ACC112 (cell line): ENCODE measurements around the gene SMOC1.

ENCODE experiments used
- H2AFZ ChIP-seq: fragments of 200-600 bp; sonication (generic); one replicate; pipeline ENCODE4 v1.6.0; 2017; ENCODE audit warnings: antibody characterized with exemption, low read length; ENCODE audit not compliant: unreplicated experiment
- H3K27ac ChIP-seq: fragments of 200-600 bp; sonication (generic); 2 replicates; pipeline ENCODE4 v1.5.1; 2014; ENCODE audit warnings: low read depth, mild to moderate bottlenecking, antibody characterized with exemption, low read length, moderate library complexity
- H3K27me3 ChIP-seq: fragments of 200-600 bp; sonication (generic); 2 replicates; pipeline ENCODE4 v1.6.1; 2014; ENCODE audit warnings: mild to moderate bottlenecking, antibody characterized with exemption, low read length, moderate library complexity, mixed read lengths; ENCODE audit not compliant: insufficient read depth
- H3K36me3 ChIP-seq: fragments of 200-600 bp; sonication (generic); 2 replicates; pipeline ENCODE4 v1.6.1; 2016; ENCODE audit warnings: mild to moderate bottlenecking, antibody characterized with exemption, low read length, moderate library complexity, mixed read lengths; ENCODE audit not compliant: insufficient read depth
- H3K4me1 ChIP-seq: fragments of 200-600 bp; sonication (generic); one replicate; pipeline ENCODE4 v1.6.1; 2016; ENCODE audit warnings: low read length, mixed read lengths; ENCODE audit not compliant: insufficient read depth, unreplicated experiment, control insufficient read depth
- H3K4me3 ChIP-seq: fragments of 200-600 bp; sonication (generic); 2 replicates; pipeline ENCODE4 v1.5.1; 2014; ENCODE audit warnings: mild to moderate bottlenecking, low read depth, low read length
- H3K79me2 ChIP-seq: fragments of 200-600 bp; sonication (generic); one replicate; pipeline ENCODE4 v1.6.0; 2016; ENCODE audit warnings: low read length; ENCODE audit not compliant: control insufficient read depth, unreplicated experiment, insufficient read depth

Gene SMOC1

GRCh38 chr14:69993326-69993725 is 114.1 kb downstream of the SMOC1 start:
- Histone ChIP-seq H3K79me2 (no peaks in the 10 kb centered on the region), H3K27ac (no peak overlapping the region), H3K4me1 (peaks cover 9% of the 10 kb centered on the region), H3K36me3 (no peaks in the 10 kb centered on the region), H3K4me3 (no peak overlapping the region), H3K27me3 (peaks cover 24% of the 10 kb centered on the region), H2AFZ (no peak overlapping the region)

- H3K27me3 ChIP-seq: peaks cover 24% of the 10 kb centered on the region
- no peaks in the 10 kb centered on the region for H3K79me2 ChIP-seq
- H3K36me3 ChIP-seq: no peaks in the 10 kb centered on the region
- H2AFZ ChIP-seq: no peak overlapping the region
- no peak overlapping the region for H3K27ac ChIP-seq
- H3K4me1 ChIP-seq: peaks cover 9% of the 10 kb centered on the region
- H3K4me3 ChIP-seq: no peak overlapping the region
Observed at GRCh38 chr14:69994002-69994401, 114.8 kb downstream of the SMOC1 start.

GRCh38 chr14:69996216-69996615 is 117.0 kb downstream of the SMOC1 start:
- no peak overlapping the region for H2AFZ ChIP-seq
- H3K27me3 ChIP-seq: peaks cover 9% of the 10 kb centered on the region; the same call in 1 of the 2 replicates
- peaks cover 9% of the 10 kb centered on the region for H3K4me1 ChIP-seq

GRCh38 chr14:69997849-69998248 is 118.6 kb downstream of the SMOC1 start:
- no peaks in the 10 kb centered on the region for H3K79me2 ChIP-seq
- peaks cover 2% of the 10 kb centered on the region; the same call in 1 of the 2 replicates for H3K27me3 ChIP-seq
- no peaks in the 10 kb centered on the region for H3K36me3 ChIP-seq
- no peak overlapping the region for H3K4me3 ChIP-seq
- peaks cover 9% of the 10 kb centered on the region for H3K4me1 ChIP-seq
- H3K27ac ChIP-seq: peak overlapping the region; percentile 3; the same call in 1 of the 2 replicates
- no peak overlapping the region for H2AFZ ChIP-seq

More at GRCh38 chr14:69996216-69996615, 117.0 kb downstream of the SMOC1 start:
- Histone ChIP-seq H3K79me2 (no peaks in the 10 kb centered on the region), H3K36me3 (no peaks in the 10 kb centered on the region), H3K4me3 (no peak overlapping the region), H3K27ac (peak overlapping the region; percentile 15; the same call in 1 of the 2 replicates)

GRCh38 chr14:69999261-69999674 is 120.1 kb downstream of the SMOC1 start:
- no peak overlapping the region for H3K4me3 ChIP-seq
- peaks cover 9% of the 10 kb centered on the region for H3K4me1 ChIP-seq
- H3K79me2 ChIP-seq: no peaks in the 10 kb centered on the region

GRCh38 chr14:70000601-70001000 is 121.4 kb downstream of the SMOC1 start:
- Histone ChIP-seq H3K27ac (no peak overlapping the region), H3K79me2 (no peaks in the 10 kb centered on the region), H3K36me3 (no peaks in the 10 kb centered on the region), H3K4me1 (peaks cover 9% of the 10 kb centered on the region), H2AFZ (no peak overlapping the region), H3K27me3 (no peaks in the 10 kb centered on the region; the same call in 1 of the 2 replicates), H3K4me3 (no peak overlapping the region)

More at GRCh38 chr14:69999261-69999674, 120.1 kb downstream of the SMOC1 start:
- Histone ChIP-seq H3K27ac (no peak overlapping the region), H3K36me3 (no peaks in the 10 kb centered on the region), H2AFZ (no peak overlapping the region), H3K27me3 (no peaks in the 10 kb centered on the region)

GRCh38 chr14:70002589-70003346 is 123.6 kb downstream of the SMOC1 start:
- Histone ChIP-seq H2AFZ (no peak overlapping the region), H3K79me2 (no peaks in the 10 kb centered on the region), H3K4me1 (peaks cover 5% of the 10 kb centered on the region), H3K4me3 (no peak overlapping the region), H3K36me3 (no peaks in the 10 kb centered on the region), H3K27me3 (no peaks in the 10 kb centered on the region; the same call in 1 of the 2 replicates), H3K27ac (no peak overlapping the region)

GRCh38 chr14:70004791-70005190 is 125.6 kb downstream of the SMOC1 start:
- Histone ChIP-seq H3K4me3 (no peak overlapping the region), H3K27me3 (no peaks in the 10 kb centered on the region; the same call in 1 of the 2 replicates), H3K27ac (no peak overlapping the region), H2AFZ (no peak overlapping the region), H3K79me2 (no peaks in the 10 kb centered on the region), H3K36me3 (no peaks in the 10 kb centered on the region), H3K4me1 (no peaks in the 10 kb centered on the region)

- no peak overlapping the region for H3K27ac ChIP-seq
- H3K27me3 ChIP-seq: peaks cover 2% of the 10 kb centered on the region; the same call in 1 of the 2 replicates
- H2AFZ ChIP-seq: no peak overlapping the region
- no peaks in the 10 kb centered on the region for H3K79me2 ChIP-seq
- H3K4me3 ChIP-seq: no peak overlapping the region
- no peaks in the 10 kb centered on the region for H3K4me1 ChIP-seq
- H3K36me3 ChIP-seq: no peaks in the 10 kb centered on the region
Observed at GRCh38 chr14:70005281-70005805, 126.1 kb downstream of the SMOC1 start.

GRCh38 chr14:70006699-70007098 is 127.5 kb downstream of the SMOC1 start:
- Histone ChIP-seq H2AFZ (no peak overlapping the region), H3K27me3 (peaks cover 2% of the 10 kb centered on the region; the same call in 1 of the 2 replicates), H3K36me3 (no peaks in the 10 kb centered on the region), H3K4me3 (no peak overlapping the region), H3K27ac (no peak overlapping the region), H3K79me2 (no peaks in the 10 kb centered on the region), H3K4me1 (no peaks in the 10 kb centered on the region)
